Activated CD4-positive, alpha-beta T cell treated with anti-CD3 and anti-CD28 coated beads for 24 hours (primary cell): ENCODE results near the gene RNF138.
"Not testable (repeated sequence)": the region's sequence is repeated elsewhere in the genome, so short reads cannot be mapped to it uniquely, and the experiment has no call there.

Experiments
- DNase-seq, 2 donors: peaks; one replicate each; pipeline ENCODE4 v3.0.0-alpha.2; 2020; ENCODE audit warnings: low read depth in 2 of 2

The RNF138 gene

GRCh38 chr18:32095900-32096229 lies 4.2 kb downstream of the RNF138 start:
- DNase-seq, result no peak

- no peak for DNase-seq
Observed at GRCh38 chr18:32096946-32097345, 5.3 kb downstream of the RNF138 start.

- no peak for DNase-seq
Observed at GRCh38 chr18:32104516-32104915, 12.8 kb downstream of the RNF138 start.

GRCh38 chr18:32110005-32110404 lies 18.3 kb downstream of the RNF138 start:
- no peak for DNase-seq

GRCh38 chr18:32111706-32112105 lies 20.0 kb downstream of the RNF138 start:
- no peak for DNase-seq

GRCh38 chr18:32112826-32113225 lies 21.2 kb downstream of the RNF138 start:
- DNase-seq, result no peak

GRCh38 chr18:32114293-32114942 lies 22.7 kb downstream of the RNF138 start:
- no peak for DNase-seq

GRCh38 chr18:32122039-32122438 lies 30.4 kb downstream of the RNF138 start:
- no peak for DNase-seq

GRCh38 chr18:32126538-32126937 lies 34.9 kb downstream of the RNF138 start:
- no peak for DNase-seq

GRCh38 chr18:32135625-32136024 lies 44.0 kb downstream of the RNF138 start:
- DNase-seq, result no peak

GRCh38 chr18:32138332-32138982 lies 46.8 kb downstream of the RNF138 start:
- DNase-seq, result no peak

- DNase-seq, result no peak
Observed at GRCh38 chr18:32139835-32140283, 48.2 kb downstream of the RNF138 start.

- DNase-seq, result no peak
Observed at GRCh38 chr18:32148185-32148870, 56.7 kb downstream of the RNF138 start.

GRCh38 chr18:32152705-32153448 lies 61.2 kb downstream of the RNF138 start:
- DNase-seq, result no peak

GRCh38 chr18:32156855-32157254 lies 65.2 kb downstream of the RNF138 start:
- DNase-seq, result no peak

- no peak for DNase-seq
Observed at GRCh38 chr18:32157580-32157979, 65.9 kb downstream of the RNF138 start.

- DNase-seq, result peak; percentile 49 to 50
Observed at GRCh38 chr18:32158108-32158624, 66.5 kb downstream of the RNF138 start.

GRCh38 chr18:32158631-32159030 lies 67.0 kb downstream of the RNF138 start:
- DNase-seq, result not testable (repeated sequence)

- DNase-seq, result no peak
Observed at GRCh38 chr18:32160547-32160946, 68.9 kb downstream of the RNF138 start.

- no peak for DNase-seq
Observed at GRCh38 chr18:32167980-32168730, 76.5 kb downstream of the RNF138 start.

- DNase-seq, result no peak
Observed at GRCh38 chr18:32173654-32174053, 82.0 kb downstream of the RNF138 start.
